Activated naive CD4-positive, alpha-beta T cell treated with anti-CD3 and anti-CD28 coated beads, Interleukin-2, amount 50 U/mL, for 72 hours (primary cell): ENCODE data around the gene DZIP1L. TPM values are rescaled to one million over a fixed set of nuclear protein-coding genes. Genes with fewer than 3 reads are reported as not detected.

Source experiments
- ATAC-seq, 2 donors: fragments of 150-1000 bp; cut with Tn5 transposase; 2 replicates each; pipeline ENCODE4 v1.10.0; 2021; ENCODE audit warnings: mild to moderate bottlenecking in 2 of 2, moderate library complexity in 2 of 2
- DNase-seq, 2 donors: peaks; one replicate each; pipeline ENCODE4 v3.0.0; 2021 to 2022; ENCODE audit warnings: low spot score in 2 of 2
- H3K27ac Mint-ChIP-seq, 2 donors: one replicate each; pipeline ENCODE4 v1.8.0; 2022; ENCODE audit warnings: mild to moderate bottlenecking in 2 of 2, mixed read lengths in 2 of 2
- H3K36me3 Mint-ChIP-seq, 2 donors: one replicate each; pipeline ENCODE4 v1.8.0; 2022; ENCODE audit warnings: mixed read lengths in 2 of 2
- H3K9me3 Mint-ChIP-seq, 2 donors: one replicate each; pipeline ENCODE4 v1.8.0; 2022; ENCODE audit warnings: mixed read lengths in 2 of 2
- total RNA-seq, 2 donors: library from RNA; stranded (reverse); gene quantifications; one replicate each; pipeline ENCODE4 v1.2.3, GENCODE V29; 2022

DZIP1L gene
- total RNA-seq, 2 donors from 2014 or later: not detected

DNA sequence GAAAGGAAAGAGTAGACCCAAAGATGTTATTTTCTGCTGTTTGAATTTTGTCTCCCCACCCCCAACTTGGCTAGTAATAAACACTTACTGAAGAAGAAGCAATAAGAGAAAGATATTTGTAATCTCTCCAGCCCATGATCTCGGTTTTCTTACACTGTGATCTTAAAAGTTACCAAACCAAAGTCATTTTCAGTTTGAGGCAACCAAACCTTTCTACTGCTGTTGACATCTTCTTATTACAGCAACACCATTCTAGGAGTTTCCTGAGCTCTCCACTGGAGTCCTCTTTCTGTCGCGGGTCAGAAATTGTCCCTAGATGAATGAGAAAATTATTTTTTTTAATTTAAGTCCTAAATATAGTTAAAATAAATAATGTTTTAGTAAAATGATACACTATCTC lies 83.9 kb downstream of the DZIP1L start:
- ATAC-seq (no peak), DNase-seq (no peak)
- H3K36me3 Mint-ChIP-seq: no peaks in the 10 kb centered on the region
- no peaks in the 10 kb centered on the region for H3K9me3 Mint-ChIP-seq
- H3K27ac Mint-ChIP-seq: no peak overlapping the region

DNA sequence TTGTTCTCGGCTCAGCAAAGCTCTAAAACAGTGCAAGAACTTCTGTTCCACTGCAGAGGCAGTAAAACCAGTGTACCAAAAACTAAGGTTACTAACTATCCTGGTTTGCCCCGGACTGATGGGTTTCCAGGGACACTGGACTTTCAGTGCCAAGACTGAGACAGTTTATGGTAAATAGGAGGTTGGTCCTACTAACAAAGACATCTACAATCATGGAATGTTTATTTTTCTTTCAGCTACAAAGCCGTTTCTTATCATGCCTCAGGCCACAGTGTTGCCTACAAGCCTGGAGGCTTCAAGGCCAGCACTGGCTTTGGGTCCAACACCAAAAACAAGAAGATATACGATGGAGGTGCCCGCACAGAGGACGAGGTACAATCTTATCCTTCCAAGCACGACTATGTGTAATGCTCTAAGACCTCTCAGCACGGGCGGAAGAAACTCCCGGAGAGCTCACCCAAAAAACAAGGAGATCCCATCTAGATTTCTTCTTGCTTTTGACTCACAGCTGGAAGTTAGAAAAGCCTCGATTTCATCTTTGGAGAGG lies 84.6 kb downstream of the DZIP1L start:
- Mint-ChIP-seq H3K9me3 (no peaks in the 10 kb centered on the region), H3K27ac (no peak overlapping the region)

DNA sequence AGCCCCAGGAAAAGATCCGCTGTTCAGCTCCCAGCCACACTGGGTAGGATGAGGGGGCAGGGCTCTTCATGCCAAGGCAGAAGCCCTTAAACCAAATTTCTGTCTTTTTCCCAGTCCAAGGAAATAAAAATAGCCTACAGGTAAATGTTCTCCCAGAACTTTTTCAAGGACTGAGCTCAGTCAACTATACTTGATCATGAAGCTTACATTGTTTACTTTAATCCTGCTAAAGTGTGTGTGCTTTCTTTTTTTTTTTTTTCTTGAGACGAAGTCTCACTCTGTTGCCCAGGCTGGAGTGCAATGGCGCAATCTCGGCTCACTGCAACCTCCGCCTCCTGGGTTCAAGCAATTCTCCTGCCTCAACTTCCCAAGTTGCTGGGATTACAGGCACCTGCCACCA lies 87.6 kb downstream of the DZIP1L start:
- H3K9me3 Mint-ChIP-seq: no peaks in the 10 kb centered on the region
- ATAC-seq (no peak), DNase-seq (no peak)
- H3K27ac Mint-ChIP-seq: no peak overlapping the region
- H3K36me3 Mint-ChIP-seq: no peaks in the 10 kb centered on the region

More for the DNA sequence above, 84.6 kb downstream of the DZIP1L start:
- H3K36me3 Mint-ChIP-seq: no peaks in the 10 kb centered on the region
- DNase-seq (no peak), ATAC-seq (no peak)

DNA sequence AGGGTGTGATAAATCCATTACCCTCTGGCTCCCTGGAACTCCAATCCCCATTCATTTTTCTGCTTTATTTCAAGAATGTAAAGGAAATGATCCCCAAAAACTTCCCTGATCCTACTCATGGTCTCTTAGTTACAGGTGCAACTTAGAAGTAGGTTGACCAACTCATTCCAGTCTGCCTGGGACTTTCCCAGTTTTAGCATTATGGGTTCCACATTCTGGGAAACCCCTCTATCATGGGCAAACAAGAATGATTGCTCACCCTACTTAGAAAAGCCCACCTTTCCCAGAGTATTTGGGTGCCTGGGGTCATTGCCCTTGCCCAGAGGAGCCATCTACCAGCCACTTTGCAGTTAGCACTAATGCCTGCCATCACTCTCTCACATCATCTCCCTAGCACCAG lies 89.9 kb downstream of the DZIP1L start:
- Mint-ChIP-seq H3K27ac (no peak overlapping the region), H3K36me3 (no peaks in the 10 kb centered on the region), H3K9me3 (no peaks in the 10 kb centered on the region)
- ATAC-seq: no peak
- DNase-seq: no peak

DNA sequence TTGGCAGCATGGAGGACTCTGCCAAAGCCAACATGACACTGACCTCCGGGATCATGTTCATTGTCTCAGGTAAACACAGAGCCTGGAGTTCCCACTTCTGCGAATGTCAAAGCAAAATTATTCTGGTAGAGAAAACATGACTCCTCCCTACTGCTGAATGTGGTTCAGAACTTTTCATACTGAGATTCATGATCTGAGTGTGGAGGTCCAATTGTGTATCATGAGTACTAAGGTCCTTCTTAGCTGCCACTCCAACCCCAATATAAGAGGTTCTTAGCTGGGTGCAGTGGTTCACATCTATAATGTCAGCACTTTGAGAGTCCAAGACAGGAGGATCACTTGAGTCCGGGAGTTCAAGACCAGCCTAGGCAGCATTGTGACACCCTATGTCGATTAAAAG lies 91.7 kb downstream of the DZIP1L start:
- DNase-seq (no peak), ATAC-seq (peak in 1 of 2 donors; percentile 83)
- H3K36me3 Mint-ChIP-seq: no peaks in the 10 kb centered on the region
- no peak overlapping the region for H3K27ac Mint-ChIP-seq
- no peaks in the 10 kb centered on the region for H3K9me3 Mint-ChIP-seq

DNA sequence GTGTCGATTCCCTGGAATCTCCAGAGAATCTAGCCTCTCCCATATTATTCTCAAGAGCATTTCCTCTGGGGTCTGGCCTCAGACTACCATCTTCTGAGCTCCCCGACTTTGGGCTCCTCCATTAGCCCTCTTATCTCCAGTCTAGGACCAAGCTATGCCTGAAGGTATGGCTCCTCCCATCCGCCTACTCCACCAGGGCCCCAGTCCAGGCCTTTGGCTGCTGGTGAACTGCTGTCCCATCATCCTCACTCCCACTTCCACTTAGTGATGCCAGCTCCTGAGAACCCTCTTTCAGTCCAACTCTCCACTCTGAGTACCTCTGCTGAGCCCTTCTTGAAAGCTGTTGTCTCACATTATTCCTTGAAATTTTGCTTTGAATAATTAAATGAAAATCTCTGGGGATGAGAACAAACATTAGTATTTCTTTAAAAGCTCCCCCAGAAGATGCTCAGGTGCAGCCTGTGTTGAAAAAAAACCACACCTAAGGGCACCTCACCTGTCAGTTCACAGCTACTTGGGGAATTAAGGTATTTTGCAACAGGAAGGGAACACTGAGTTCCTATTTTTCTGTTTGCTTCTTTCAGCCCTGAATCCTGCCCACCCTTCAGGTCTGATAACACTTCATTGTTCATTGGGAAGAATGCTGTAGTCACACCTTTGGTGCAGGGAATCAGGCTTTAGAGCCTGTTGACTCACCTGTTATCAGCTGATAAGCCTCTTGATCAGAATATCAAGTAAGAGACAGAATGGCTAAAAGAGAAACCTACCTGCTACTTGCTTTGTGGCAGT lies 95.9 kb downstream of the DZIP1L start:
- Mint-ChIP-seq H3K36me3 (no peaks in the 10 kb centered on the region), H3K27ac (no peak overlapping the region), H3K9me3 (no peaks in the 10 kb centered on the region)
- ATAC-seq (no peak), DNase-seq (no peak)

DNA sequence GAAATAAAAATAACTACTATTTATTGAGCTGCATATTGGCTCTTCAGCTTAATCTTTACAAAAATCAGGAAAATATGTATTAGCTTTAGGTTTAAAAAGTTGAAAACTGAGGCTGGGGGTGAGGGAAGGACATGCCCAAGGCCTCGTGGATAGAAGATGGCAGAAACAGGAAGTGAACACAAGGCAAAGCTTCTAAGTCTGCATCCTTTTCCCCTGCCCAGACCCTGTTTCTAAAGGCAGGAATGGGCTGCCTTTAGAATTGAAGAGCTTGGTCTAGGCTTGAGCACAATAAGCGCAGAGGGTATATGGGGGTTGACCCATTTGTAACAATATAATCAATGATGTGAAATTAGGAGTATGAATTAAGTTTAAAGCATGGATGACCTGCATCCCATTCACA lies 99.3 kb downstream of the DZIP1L start:
- Mint-ChIP-seq H3K9me3 (no peaks in the 10 kb centered on the region), H3K36me3 (no peaks in the 10 kb centered on the region)

DNA sequence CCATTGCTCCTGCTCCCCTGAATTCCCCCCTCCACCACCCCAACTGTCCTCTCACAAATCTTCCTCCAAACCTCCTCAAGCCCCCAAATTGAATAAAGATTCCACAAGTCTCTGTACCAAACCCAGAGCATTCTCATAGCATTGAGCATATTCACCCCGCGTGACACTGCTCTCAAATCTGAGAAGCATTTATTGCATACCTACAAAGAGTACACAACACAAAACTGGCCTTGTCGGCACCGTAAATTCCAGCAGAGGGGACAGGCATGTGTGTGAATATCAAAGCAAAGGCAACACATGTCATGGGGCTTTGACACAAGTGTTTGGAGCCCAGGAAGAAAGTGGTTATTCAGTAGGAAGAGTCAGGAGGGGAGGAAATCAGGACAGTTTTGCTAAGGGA lies 102.9 kb downstream of the DZIP1L start:
- Mint-ChIP-seq H3K27ac (no peak overlapping the region), H3K36me3 (no peaks in the 10 kb centered on the region), H3K9me3 (no peaks in the 10 kb centered on the region)
- DNase-seq (no peak), ATAC-seq (no peak)

More for the DNA sequence above, 99.3 kb downstream of the DZIP1L start:
- DNase-seq: no peak
- no peak for ATAC-seq
- H3K27ac Mint-ChIP-seq: no peak overlapping the region

Other genes starting within 250 kb of the DZIP1L start
- not detected for gene CLDN18, start 105.4 kb downstream of the DZIP1L start, total RNA-seq
- not detected for gene A4GNT, start 16.8 kb upstream of the DZIP1L start, total RNA-seq
- 10 to 100 TPM; 22.0 to 29.2 TPM for gene DBR1, start 59.3 kb upstream of the DZIP1L start, total RNA-seq
- gene ARMC8, start 71.7 kb upstream of the DZIP1L start, total RNA-seq: 10 to 100 TPM; 38.3 to 39.0 TPM
- 1 to 10 TPM in 1 of 2 donors, not detected in 1; 3.7 TPM for gene NME9, start 214.2 kb upstream of the DZIP1L start, total RNA-seq
- 1 to 10 TPM in 1 of 2 donors, not detected in 1; 1.5 TPM for gene MRAS, start 233.0 kb upstream of the DZIP1L start, total RNA-seq